K562 (cell line): ENCODE data around the gene SPATA32. TPM values are rescaled to one million over a fixed set of nuclear protein-coding genes. Genes with fewer than 3 reads are reported as not detected.
"Not testable (repeated sequence)": the region's sequence is repeated elsewhere in the genome, so short reads cannot be mapped to it uniquely, and the experiment has no call there.

Experiments used
- ATAC-seq: fragments of 200-7000 bp; cut with Tn5 transposase; 3 replicates; pipeline ENCODE4 v1.9.1; 2020; ENCODE audit warnings: moderate library complexity
- BruUV-seq: library from RNA; stranded (reverse); fragments of 400-500 nt; replicated peaks from 2 replicates; lab custom pipeline; 2021; lab: Mats Ljungman, UMichigan
- CTCF ChIA-PET: fragments of 300-600 bp; formaldehyde crosslinking; extraction: SDS; loops from one replicate; lab custom pipeline; 2021; ENCODE audit warnings: low intra/inter-chr PET ratio; lab: Yijun Ruan, JAX
- POLR2A ChIA-PET: fragments of 300-600, 350-650 bp; sonication (Branson Sonifier 250); formaldehyde crosslinking; extraction: SDS; loops from one replicate; lab custom pipeline; 2021; ENCODE audit warnings: antibody characterized with exemption, inconsistent platforms; lab: Yijun Ruan, JAX
- DNase-seq, 4 experiments: peaks; one replicate each; pipeline versions ENCODE4 v3.0.0 to v3.0.0-alpha.2; 2011 to 2018; ENCODE audit warnings: low spot score in 3 of 4, mixed read lengths in 3 of 4; ENCODE audit errors: extremely low read depth in 1 of 4
- FAIRE-seq: peaks from 2 replicates; lab custom pipeline; 2011; peaks lifted over from hg19 to GRCh38; lab: Jason Lieb, UNC
- H2AFZ ChIP-seq: 2 replicates; pipeline ENCODE4 v1.6.0; 2011; ENCODE audit warnings: low read depth, low read length, control low read depth, inconsistent platforms
- H3K27ac ChIP-seq: fragments of 200-600 bp; 3 replicates; pipeline ENCODE4 v1.8.0; 2011; ENCODE audit warnings: low read depth, mild to moderate bottlenecking, control low read depth, inconsistent platforms, low read length, moderate library complexity, mixed read lengths; ENCODE audit errors: extremely low read depth
- H3K27me3 ChIP-seq, 2 experiments: fragments of 300-600 bp in 1 of 2; 2 replicates in 1 of 2; 3 replicates in 1 of 2; pipeline versions ENCODE4 v1.6.0 to v1.8.0; 2011; ENCODE audit warnings: inconsistent platforms in 2 of 2, low read length in 2 of 2, mild to moderate bottlenecking in 1 of 2, mixed read lengths in 1 of 2, moderate library complexity in 1 of 2; ENCODE audit not compliant: control insufficient read depth in 2 of 2, insufficient read depth in 2 of 2
- H3K36me3 ChIP-seq: fragments of 300-600 bp; 3 replicates; pipeline ENCODE4 v1.8.0; 2011; ENCODE audit warnings: mild to moderate bottlenecking, low read length, inconsistent platforms; ENCODE audit not compliant: control insufficient read depth, insufficient read depth
- H3K4me1 ChIP-seq, 2 experiments: fragments of 200-600 bp in 1 of 2; replicated peaks in 1 of 2; 2 replicates in 1 of 2; 3 replicates in 1 of 2; pipeline versions ENCODE4 v1.5.1 to v1.8.0; 2011; ENCODE audit warnings: inconsistent platforms in 2 of 2, low read length in 2 of 2, mild to moderate bottlenecking in 1 of 2, mixed read lengths in 1 of 2, moderate library complexity in 1 of 2; ENCODE audit not compliant: control insufficient read depth in 2 of 2, insufficient read depth in 2 of 2
- H3K4me2 ChIP-seq: 2 replicates; pipeline ENCODE4 v1.6.1; 2011; ENCODE audit warnings: low read length, control low read depth, inconsistent platforms, mixed read lengths; ENCODE audit not compliant: insufficient read depth
- H3K4me3 ChIP-seq: fragments of 200-600 bp; sonication (generic), shearing (Covaris generic); 2 replicates; pipeline ENCODE4 v1.5.1; 2016; ENCODE audit warnings: control low read depth, inconsistent platforms
- H3K79me2 ChIP-seq: fragments of 200-600 bp; 3 replicates; pipeline ENCODE4 v1.8.0; 2011; ENCODE audit warnings: low read length, inconsistent platforms; ENCODE audit not compliant: control insufficient read depth, insufficient read depth
- H3K9ac ChIP-seq, 2 experiments: 2 replicates each; pipeline versions ENCODE4 v1.6.0 to v1.6.1; 2011; ENCODE audit warnings: low read depth in 2 of 2, low read length in 2 of 2, control low read depth in 1 of 2, inconsistent platforms in 1 of 2, mild to moderate bottlenecking in 1 of 2, mixed read lengths in 1 of 2; ENCODE audit not compliant: insufficient read depth in 1 of 2
- H3K9me1 ChIP-seq: one replicate; pipeline ENCODE4 v1.6.0; 2011; ENCODE audit warnings: inconsistent platforms, mild to moderate bottlenecking, low read length, moderate library complexity; ENCODE audit not compliant: control insufficient read depth, insufficient read depth
- H3K9me3 ChIP-seq: replicated peaks from 2 replicates; pipeline ENCODE4 v1.5.1; 2011; ENCODE audit warnings: low read depth, low read length, inconsistent platforms; ENCODE audit not compliant: control insufficient read depth, insufficient read depth
- H4K20me1 ChIP-seq: replicated peaks from 2 replicates; pipeline ENCODE4 v1.6.1; 2011; ENCODE audit warnings: low read length, inconsistent platforms, mixed read lengths; ENCODE audit not compliant: control insufficient read depth, insufficient read depth
- ELF1 ChIP-seq: fragments of 200-800 bp; sonication (Bioruptor generic); IDR thresholded peaks from 2 replicates; pipeline ENCODE4 v1.6.1; 2016; ENCODE audit warnings: missing genetic modification characterization, missing compliant biosample characterization
- GATA2 ChIP-seq: sonication (generic); formaldehyde crosslinking; IDR thresholded peaks from 2 replicates; pipeline ENCODE4 v1.4.0; 2020; ENCODE audit warnings: mild to moderate bottlenecking, missing genetic modification reagents
- THAP12 ChIP-seq: fragments of 250-450 bp; sonication (Bioruptor Pico); IDR thresholded peaks from 2 replicates; pipeline ENCODE4 v1.9.0; 2021; ENCODE audit warnings: mild to moderate bottlenecking, inconsistent platforms
- ZNF318 ChIP-seq, 2 experiments: fragments of 450-650 bp; IDR thresholded peaks; 2 replicates each; pipeline ENCODE4 v1.6.1; 2016; ENCODE audit warnings: mild to moderate bottlenecking in 2 of 2, borderline replicate concordance in 1 of 2, low read depth in 1 of 2, moderate library complexity in 1 of 2
- WGBS: fragments of 100-300 bp; shearing (Covaris generic); methylation state at CpG from one replicate; pipeline ENCODE4 v1.1.6; 2016; ENCODE audit warnings: low coverage, mixed read lengths; ENCODE audit not compliant: insufficient coverage; ENCODE audit errors: missing lambda C conversion rate; 5-methylcytosine and 5-hydroxymethylcytosine counted together
- in situ Hi-C: fragments of 300-500 bp; cut with MboI; formaldehyde crosslinking; loops from 4 replicates; pipeline ENCODE4 v1.15.0; 2018; ENCODE audit warnings: inconsistent platforms, mixed read lengths
- intact Hi-C: fragments of 100-400 bp; cut with micrococcal nuclease; formaldehyde crosslinking; loops from 2 replicates; pipeline ENCODE4 v1.14.2; 2022
- polyA plus RNA-seq, 8 experiments: library from polyadenylated mRNA; depleted of rRNA in 4 of 8; stranded (reverse) in 5 of 8; unstranded in 3 of 8; fragments of >200 nt; fragmentation: Nextera tagmentation in 2 of 8; fragmentation: Illumina TruSeq in 1 of 8; extraction: Ambion mirVana in 2 of 8; extraction: Trizol in 1 of 8; gene quantifications; 2 replicates each; pipeline versions ENCODE4 v1.2.1 to v1.2.3, GENCODE V29; 2011 to 2014; ENCODE audit warnings: inconsistent platforms in 1 of 8, missing spikeins in 1 of 8
- total RNA-seq, 7 experiments: library from RNA; depleted of rRNA in 6 of 7; stranded (reverse); fragments of >200 nt in 6 of 7; fragmentation: Illumina TruSeq in 2 of 7; extraction: Trizol in 2 of 7; gene quantifications; 2 replicates each; pipeline versions ENCODE4 v1.2.1 to v1.2.3, GENCODE V29; 2011 to 2021; ENCODE audit warnings: low replicate concordance in 1 of 7

SPATA32 gene
- total and polyA plus RNA-seq, 9 of the 15 experiments (the other 6 are each of a cell fraction or from before 2014, with no cell fraction given): 0.03 to 0.06 TPM; not detected in 7

- H3K4me1 ChIP-seq: not testable (repeated sequence)
These were observed 40.3 kb upstream of the SPATA32 start for GRCh38 chr17:45302220-45302619.

GRCh38 chr17:45301674-45302073 lies 39.8 kb upstream of the SPATA32 start:
- no peak overlapping the region for H2AFZ ChIP-seq
- H4K20me1 ChIP-seq: peaks cover 9% of the 10 kb centered on the region
- H3K4me1 ChIP-seq: peaks cover 1 to 2% of the 10 kb centered on the region in 2 experiments; a peak in 2 of 5 replicates
- H3K9me1 ChIP-seq: peaks cover 5% of the 10 kb centered on the region
- peaks cover 35% of the 10 kb centered on the region for H3K79me2 ChIP-seq
- FAIRE-seq (no peak), DNase-seq (no peak), ATAC-seq (no peak)
- H3K36me3 ChIP-seq: peaks cover 15% of the 10 kb centered on the region; the same call in 2 of the 3 replicates
- H3K9me3 ChIP-seq: no peaks in the 10 kb centered on the region
- H3K4me2 ChIP-seq: no peak overlapping the region
- H3K27ac ChIP-seq: no peak overlapping the region
- BruUV-seq: no TSS peak
- intact Hi-C loops (no loop called here), in situ Hi-C loops (no loop called here)
- 85% methylated on average over 4 of the region's 4 CpGs for WGBS
- H3K9ac ChIP-seq: no peak overlapping the region
- ChIA-PET CTCF (no interaction called here), POLR2A (no interaction called here)
- no peak overlapping the region for H3K4me3 ChIP-seq
- no peaks in the 10 kb centered on the region for H3K27me3 ChIP-seq
- TF ChIP-seq THAP12 (CRISPR knock-in tag) (no peak), ELF1 (no peak), GATA2 (CRISPR knock-in tag) (no peak), ZNF318 (IDR thresholded peaks at IDR 0.05; ENCODE audit: borderline replicate concordance in 1 of 2, low read depth in 1 of 2) (no peak)

More at GRCh38 chr17:45302220-45302619, 40.3 kb upstream of the SPATA32 start:
- H3K27ac ChIP-seq, H3K4me2 ChIP-seq, FAIRE-seq, intact Hi-C loops, BruUV-seq, H3K9ac ChIP-seq, H3K4me3 ChIP-seq, H3K27me3 ChIP-seq, H3K9me3 ChIP-seq, H3K9me1 ChIP-seq, ATAC-seq, CTCF ChIA-PET, DNase-seq, H2AFZ ChIP-seq, in situ Hi-C loops, H4K20me1 ChIP-seq: not testable (repeated sequence)
- Histone ChIP-seq H3K36me3 (peaks cover 12% of the 10 kb centered on the region; the same call in 2 of the 3 replicates), H3K79me2 (peaks cover 33% of the 10 kb centered on the region)
- POLR2A ChIA-PET: interaction anchor here (1.5 to 1.6 kb wide), 2 partner anchors 9 to 15 kb away, joined by 5 to 7 read pairs; partner anchors contain the start of gene MAP3K14
- 84% methylated on average over 9 of the region's 9 CpGs for WGBS
